ENCODE data around the gene SENP8. TPM values are rescaled to one million over a fixed set of nuclear protein-coding genes. Genes with fewer than 3 reads are reported as not detected.

The SENP8 gene
- total and polyA plus RNA-seq, 2 of the 13 experiments (the other 11 are each of a cell fraction or from before 2014, with no cell fraction given), result 2.7 to 3.0 TPM

DNA sequence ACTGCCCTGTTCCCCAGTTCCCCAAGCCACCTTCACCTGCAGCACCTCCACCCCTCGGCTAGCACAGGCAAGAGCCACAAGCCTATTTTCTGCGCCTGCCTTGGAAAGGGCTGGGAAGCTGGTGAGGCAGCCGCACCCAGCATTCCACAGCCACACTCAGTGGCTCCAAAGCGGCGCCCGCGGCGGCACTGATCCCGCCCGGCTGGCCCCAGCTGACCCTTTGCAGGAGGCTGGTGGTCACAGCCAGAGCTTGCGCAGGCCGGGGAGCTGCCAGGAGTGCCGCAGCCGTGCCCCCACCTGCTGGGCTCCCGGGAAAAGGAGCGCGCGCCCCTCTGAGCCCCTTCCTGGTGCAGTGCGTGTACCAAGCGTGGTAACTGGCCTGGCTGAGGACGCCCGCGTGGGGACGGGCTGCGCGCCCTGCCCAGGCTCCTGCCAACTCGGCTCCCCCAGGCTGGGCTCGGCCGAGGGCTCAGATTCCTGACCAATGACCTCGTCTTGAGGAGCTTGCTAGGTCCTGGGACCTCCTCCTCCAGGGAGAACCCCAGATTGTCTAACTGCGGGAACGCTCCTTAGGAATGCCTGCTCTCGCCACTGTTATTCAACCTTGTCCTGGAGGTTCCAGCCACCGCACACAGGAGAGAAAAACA lies 66.1 kb downstream of the SENP8 start (continued):
- TF ChIP-seq TAF1 (CRISPR knock-in tag; IDR thresholded peaks at IDR 0.05) (no peak), ZNF543 (CRISPR knock-in tag; IDR thresholded peaks at IDR 0.05) (no peak), ZNF841 (CRISPR knock-in tag; IDR thresholded peaks at IDR 0.05; ENCODE audit: borderline replicate concordance) (no peak), ZMYM3 (CRISPR knock-in tag; IDR thresholded peaks at IDR 0.05) (peak; percentile 74), ZNF260 (CRISPR knock-in tag; IDR thresholded peaks at IDR 0.05; ENCODE audit: borderline replicate concordance, low read depth) (no peak), ESRRA (CRISPR knock-in tag; IDR thresholded peaks at IDR 0.05; ENCODE audit: low read depth) (no peak), ZNF235 (CRISPR knock-in tag; IDR thresholded peaks at IDR 0.05; ENCODE audit: borderline replicate concordance) (no peak), BRD4 (CRISPR knock-in tag; IDR thresholded peaks at IDR 0.05) (no peak), ZNF768 (CRISPR knock-in tag; IDR thresholded peaks at IDR 0.05) (peak; percentile 17; the same call in 1 of the 2 replicates), ZNF619 (CRISPR knock-in tag; IDR thresholded peaks at IDR 0.05) (no peak), ZNF335 (CRISPR knock-in tag; IDR thresholded peaks at IDR 0.05) (no peak), HNF4A (CRISPR knock-in tag; IDR thresholded peaks at IDR 0.05) (no peak)
- TF ChIP-seq, protein P1, sequence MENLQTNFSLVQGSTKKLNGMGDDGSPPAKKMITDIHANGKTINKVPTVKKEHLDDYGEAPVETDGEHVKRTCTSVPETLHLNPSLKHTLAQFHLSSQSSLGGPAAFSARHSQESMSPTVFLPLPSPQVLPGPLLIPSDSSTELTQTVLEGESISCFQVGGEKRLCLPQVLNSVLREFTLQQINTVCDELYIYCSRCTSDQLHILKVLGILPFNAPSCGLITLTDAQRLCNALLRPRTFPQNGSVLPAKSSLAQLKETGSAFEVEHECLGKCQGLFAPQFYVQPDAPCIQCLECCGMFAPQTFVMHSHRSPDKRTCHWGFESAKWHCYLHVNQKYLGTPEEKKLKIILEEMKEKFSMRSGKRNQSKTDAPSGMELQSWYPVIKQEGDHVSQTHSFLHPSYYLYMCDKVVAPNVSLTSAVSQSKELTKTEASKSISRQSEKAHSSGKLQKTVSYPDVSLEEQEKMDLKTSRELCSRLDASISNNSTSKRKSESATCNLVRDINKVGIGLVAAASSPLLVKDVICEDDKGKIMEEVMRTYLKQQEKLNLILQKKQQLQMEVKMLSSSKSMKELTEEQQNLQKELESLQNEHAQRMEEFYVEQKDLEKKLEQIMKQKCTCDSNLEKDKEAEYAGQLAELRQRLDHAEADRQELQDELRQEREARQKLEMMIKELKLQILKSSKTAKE (CRISPR knock-in tag; IDR thresholded peaks at IDR 0.05; ENCODE audit: borderline replicate concordance), result peak; percentile 26; the same call in 1 of the 2 replicates
- TF ChIP-seq, protein P2, sequence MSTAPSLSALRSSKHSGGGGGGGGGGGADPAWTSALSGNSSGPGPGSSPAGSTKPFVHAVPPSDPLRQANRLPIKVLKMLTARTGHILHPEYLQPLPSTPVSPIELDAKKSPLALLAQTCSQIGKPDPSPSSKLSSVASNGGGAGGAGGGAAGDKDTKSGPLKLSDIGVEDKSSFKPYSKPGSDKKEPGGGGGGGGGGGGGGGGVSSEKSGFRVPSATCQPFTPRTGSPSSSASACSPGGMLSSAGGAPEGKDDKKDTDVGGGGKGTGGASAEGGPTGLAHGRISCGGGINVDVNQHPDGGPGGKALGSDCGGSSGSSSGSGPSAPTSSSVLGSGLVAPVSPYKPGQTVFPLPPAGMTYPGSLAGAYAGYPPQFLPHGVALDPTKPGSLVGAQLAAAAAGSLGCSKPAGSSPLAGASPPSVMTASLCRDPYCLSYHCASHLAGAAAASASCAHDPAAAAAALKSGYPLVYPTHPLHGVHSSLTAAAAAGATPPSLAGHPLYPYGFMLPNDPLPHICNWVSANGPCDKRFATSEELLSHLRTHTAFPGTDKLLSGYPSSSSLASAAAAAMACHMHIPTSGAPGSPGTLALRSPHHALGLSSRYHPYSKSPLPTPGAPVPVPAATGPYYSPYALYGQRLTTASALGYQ (CRISPR knock-in tag; IDR thresholded peaks at IDR 0.05), result no peak
- TF ChIP-seq, protein P3, sequence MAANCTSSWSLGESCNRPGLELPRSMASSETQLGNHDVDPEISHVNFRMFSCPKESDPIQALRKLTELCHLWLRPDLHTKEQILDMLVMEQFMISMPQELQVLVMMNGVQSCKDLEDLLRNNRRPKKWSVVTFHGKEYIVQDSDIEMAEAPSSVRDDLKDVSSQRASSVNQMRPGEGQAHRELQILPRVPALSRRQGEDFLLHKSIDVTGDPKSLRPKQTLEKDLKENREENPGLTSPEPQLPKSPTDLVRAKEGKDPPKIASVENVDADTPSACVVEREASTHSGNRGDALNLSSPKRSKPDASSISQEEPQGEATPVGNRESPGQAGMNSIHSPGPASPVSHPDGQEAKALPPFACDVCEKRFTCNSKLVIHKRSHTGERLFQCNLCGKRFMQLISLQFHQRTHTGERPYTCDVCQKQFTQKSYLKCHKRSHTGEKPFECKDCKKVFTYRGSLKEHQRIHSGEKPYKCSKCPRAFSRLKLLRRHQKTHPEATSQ (CRISPR knock-in tag; IDR thresholded peaks at IDR 0.05; ENCODE audit: borderline replicate concordance), result no peak
- TF ChIP-seq, protein P4, sequence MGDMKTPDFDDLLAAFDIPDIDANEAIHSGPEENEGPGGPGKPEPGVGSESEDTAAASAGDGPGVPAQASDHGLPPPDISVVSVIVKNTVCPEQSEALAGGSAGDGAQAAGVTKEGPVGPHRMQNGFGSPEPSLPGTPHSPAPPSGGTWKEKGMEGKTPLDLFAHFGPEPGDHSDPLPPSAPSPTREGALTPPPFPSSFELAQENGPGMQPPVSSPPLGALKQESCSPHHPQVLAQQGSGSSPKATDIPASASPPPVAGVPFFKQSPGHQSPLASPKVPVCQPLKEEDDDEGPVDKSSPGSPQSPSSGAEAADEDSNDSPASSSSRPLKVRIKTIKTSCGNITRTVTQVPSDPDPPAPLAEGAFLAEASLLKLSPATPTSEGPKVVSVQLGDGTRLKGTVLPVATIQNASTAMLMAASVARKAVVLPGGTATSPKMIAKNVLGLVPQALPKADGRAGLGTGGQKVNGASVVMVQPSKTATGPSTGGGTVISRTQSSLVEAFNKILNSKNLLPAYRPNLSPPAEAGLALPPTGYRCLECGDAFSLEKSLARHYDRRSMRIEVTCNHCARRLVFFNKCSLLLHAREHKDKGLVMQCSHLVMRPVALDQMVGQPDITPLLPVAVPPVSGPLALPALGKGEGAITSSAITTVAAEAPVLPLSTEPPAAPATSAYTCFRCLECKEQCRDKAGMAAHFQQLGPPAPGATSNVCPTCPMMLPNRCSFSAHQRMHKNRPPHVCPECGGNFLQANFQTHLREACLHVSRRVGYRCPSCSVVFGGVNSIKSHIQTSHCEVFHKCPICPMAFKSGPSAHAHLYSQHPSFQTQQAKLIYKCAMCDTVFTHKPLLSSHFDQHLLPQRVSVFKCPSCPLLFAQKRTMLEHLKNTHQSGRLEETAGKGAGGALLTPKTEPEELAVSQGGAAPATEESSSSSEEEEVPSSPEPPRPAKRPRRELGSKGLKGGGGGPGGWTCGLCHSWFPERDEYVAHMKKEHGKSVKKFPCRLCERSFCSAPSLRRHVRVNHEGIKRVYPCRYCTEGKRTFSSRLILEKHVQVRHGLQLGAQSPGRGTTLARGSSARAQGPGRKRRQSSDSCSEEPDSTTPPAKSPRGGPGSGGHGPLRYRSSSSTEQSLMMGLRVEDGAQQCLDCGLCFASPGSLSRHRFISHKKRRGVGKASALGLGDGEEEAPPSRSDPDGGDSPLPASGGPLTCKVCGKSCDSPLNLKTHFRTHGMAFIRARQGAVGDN (CRISPR knock-in tag; IDR thresholded peaks at IDR 0.05), result peak; percentile 74

Measured in HepG2 (cell line).